ENCODE measurements around the gene GUCY2C.

Gene GUCY2C

DNA sequence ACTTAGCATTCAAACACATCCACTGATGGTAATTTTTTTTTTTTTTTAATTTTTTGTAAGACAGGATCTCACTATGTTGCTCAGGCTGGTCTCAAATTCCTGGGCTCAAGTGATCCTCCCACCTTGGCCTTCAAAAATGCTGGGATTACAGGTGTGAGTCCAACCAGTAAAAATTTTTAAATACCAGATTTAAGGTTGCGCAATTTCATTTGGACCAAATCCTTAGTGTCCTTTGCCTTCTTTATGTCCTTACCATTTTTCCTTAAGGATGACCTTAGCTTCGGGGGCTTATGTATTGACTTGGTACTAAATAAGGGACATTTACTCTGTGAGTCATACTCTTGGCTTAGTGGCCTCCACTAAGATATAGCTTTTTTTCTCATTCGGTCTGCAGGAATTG lies 124.6 kb downstream of the GUCY2C start:
- H3K27ac ChIP-seq (ENCODE audit: extremely low read depth, low read depth, low read length): no peak overlapping the region
- no peaks in the 10 kb centered on the region for H3K4me1 ChIP-seq (ENCODE audit: control insufficient read depth, insufficient read depth, low read length)

GRCh38 chr12:14570231-14570630 lies 126.2 kb downstream of the GUCY2C start:
- Histone ChIP-seq H3K9me3 (ENCODE audit: control insufficient read depth, insufficient read depth, low read depth, low read length) (no peaks in the 10 kb centered on the region), H3K4me1 (ENCODE audit: control insufficient read depth, insufficient read depth, low read length) (no peaks in the 10 kb centered on the region), H3K36me3 (ENCODE audit: control insufficient read depth in 2 of 2, insufficient read depth in 1 of 2, low read length in 2 of 2) (no peaks in the 10 kb centered on the region), H3K4me3 (ENCODE audit: low read depth, low read length) (no peak overlapping the region), H3K27ac (ENCODE audit: extremely low read depth, low read depth, low read length) (no peak overlapping the region)
- ChIA-PET POLR2A (no interaction called here), CTCF (no interaction called here)
- TF ChIP-seq ZNF600 (tag by site-specific recombination; IDR thresholded peaks at IDR 0.05): no peak
- no peak for TF ChIP-seq HOXC10 (CRISPR knock-in tag; IDR thresholded peaks at IDR 0.05)
- TF ChIP-seq ZBTB17 (tag by site-specific recombination; IDR thresholded peaks at IDR 0.05): no peak
- TF ChIP-seq, protein P1, sequence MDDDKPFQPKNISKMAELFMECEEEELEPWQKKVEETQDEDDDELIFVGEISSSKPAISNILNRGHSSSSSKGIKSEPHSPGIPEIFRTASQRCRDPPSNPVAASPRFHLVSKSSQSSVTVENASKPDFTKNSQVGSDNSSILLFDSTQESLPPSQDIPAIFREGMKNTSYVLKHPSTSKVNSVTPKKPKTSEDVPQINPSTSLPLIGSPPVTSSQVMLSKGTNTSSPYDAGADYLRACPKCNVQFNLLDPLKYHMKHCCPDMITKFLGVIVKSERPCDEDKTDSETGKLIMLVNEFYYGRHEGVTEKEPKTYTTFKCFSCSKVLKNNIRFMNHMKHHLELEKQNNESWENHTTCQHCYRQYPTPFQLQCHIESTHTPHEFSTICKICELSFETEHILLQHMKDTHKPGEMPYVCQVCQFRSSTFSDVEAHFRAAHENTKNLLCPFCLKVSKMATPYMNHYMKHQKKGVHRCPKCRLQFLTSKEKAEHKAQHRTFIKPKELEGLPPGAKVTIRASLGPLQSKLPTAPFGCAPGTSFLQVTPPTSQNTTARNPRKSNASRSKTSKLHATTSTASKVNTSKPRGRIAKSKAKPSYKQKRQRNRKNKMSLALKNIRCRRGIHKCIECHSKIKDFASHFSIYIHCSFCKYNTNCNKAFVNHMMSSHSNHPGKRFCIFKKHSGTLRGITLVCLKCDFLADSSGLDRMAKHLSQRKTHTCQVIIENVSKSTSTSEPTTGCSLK (tag by site-specific recombination; IDR thresholded peaks at IDR 0.05): no peak
- TF ChIP-seq ZNF701 (tag by site-specific recombination; IDR thresholded peaks at IDR 0.05): no peak
- TF ChIP-seq ZNF670 (tag by site-specific recombination; IDR thresholded peaks at IDR 0.05; ENCODE audit: low read depth): no peak
- no peak for TF ChIP-seq ZNF558 (tag by site-specific recombination; IDR thresholded peaks at IDR 0.05)
- TF ChIP-seq ZFP3 (tag by site-specific recombination; IDR thresholded peaks at IDR 0.05; ENCODE audit: low read depth): no peak
- TF ChIP-seq ZNF776 (tag by site-specific recombination; IDR thresholded peaks at IDR 0.05; ENCODE audit: borderline replicate concordance): no peak
- TF ChIP-seq ZBTB44 (tag by site-specific recombination; IDR thresholded peaks at IDR 0.05): no peak
- no peak for TF ChIP-seq ZNF146 (tag by site-specific recombination; IDR thresholded peaks at IDR 0.05)
- no peak for TF ChIP-seq ZNF214 (tag by site-specific recombination; IDR thresholded peaks at IDR 0.05; ENCODE audit: borderline replicate concordance)

More for the DNA sequence above, 124.6 kb downstream of the GUCY2C start:
- POLR2A ChIA-PET: no interaction called here
- Histone ChIP-seq H3K9me3 (ENCODE audit: control insufficient read depth, insufficient read depth, low read depth, low read length) (no peaks in the 10 kb centered on the region), H3K36me3 (ENCODE audit: control insufficient read depth in 2 of 2, insufficient read depth in 1 of 2, low read length in 2 of 2) (no peaks in the 10 kb centered on the region), H3K4me3 (ENCODE audit: low read depth, low read length) (no peak overlapping the region)
- CTCF ChIA-PET: interaction anchor here (1.0 kb wide), 1 partner anchor 11 kb away, joined by 4 read pairs; no protein-coding TSS in a partner anchor
- TF ChIP-seq ZNF221 (tag by site-specific recombination; IDR thresholded peaks at IDR 0.05; ENCODE audit: borderline replicate concordance) (no peak), ZNF501 (tag by site-specific recombination; IDR thresholded peaks at IDR 0.05) (no peak), PRDM4 (tag by site-specific recombination; IDR thresholded peaks at IDR 0.05) (no peak), ZNF473 (tag by site-specific recombination; IDR thresholded peaks at IDR 0.05) (no peak), ZNF48 (tag by site-specific recombination; IDR thresholded peaks at IDR 0.05) (no peak), ZNF433 (tag by site-specific recombination; IDR thresholded peaks at IDR 0.05; ENCODE audit: low read depth) (no peak), ZNF639 (tag by site-specific recombination; IDR thresholded peaks at IDR 0.05) (no peak), ZNF202 (tag by site-specific recombination; IDR thresholded peaks at IDR 0.05; ENCODE audit: borderline replicate concordance) (no peak), ZNF133 (tag by site-specific recombination; IDR thresholded peaks at IDR 0.05) (no peak), YY2 (tag by site-specific recombination; IDR thresholded peaks at IDR 0.05) (no peak), ZNF548 (tag by site-specific recombination; IDR thresholded peaks at IDR 0.05) (no peak), ZNF138 (tag by site-specific recombination; IDR thresholded peaks at IDR 0.05; ENCODE audit: borderline replicate concordance) (no peak), ZNF580 (tag by site-specific recombination; IDR thresholded peaks at IDR 0.05) (no peak), KLF8 (tag by site-specific recombination; IDR thresholded peaks at IDR 0.05) (no peak), ZNF112 (tag by site-specific recombination; IDR thresholded peaks at IDR 0.05) (no peak), ZBTB44 (tag by site-specific recombination; IDR thresholded peaks at IDR 0.05) (no peak)
